Lung (tissue), 12 donors: ENCODE results near the gene TASP1. TPM values are rescaled to one million over a fixed set of nuclear protein-coding genes. Genes with fewer than 3 reads are reported as not detected.
A peak's percentile ranks its signal among the peaks of the same experiment; 100 is the strongest.

Experiments used
- ATAC-seq: fragments of 200-7000 bp; cut with Tn5 transposase; one replicate; pipeline ENCODE4 v1.9.1; 2020; ENCODE audit warnings: moderate number of reproducible peaks; ENCODE audit not compliant: insufficient read depth, low FRiP score
- DNase-seq, 3 donors: peaks; one replicate each; pipeline ENCODE4 v3.0.0-alpha.2; 2013 to 2017
- H3K27ac ChIP-seq, 2 donors: one replicate each; pipeline ENCODE4 v1.5.1; 2013; ENCODE audit warnings: mild to moderate bottlenecking in 2 of 2, moderate library complexity in 2 of 2, control low read depth in 1 of 2, inconsistent platforms in 1 of 2, low read depth in 1 of 2, low read length in 1 of 2
- H3K27me3 ChIP-seq, 3 donors: one replicate each; pipeline ENCODE4 v1.5.1; 2013; ENCODE audit warnings: low read length in 2 of 3; ENCODE audit not compliant: control insufficient read depth in 3 of 3, insufficient read depth in 3 of 3
- H3K36me3 ChIP-seq, 4 donors: one replicate each; pipeline ENCODE4 v1.5.1; 2013; ENCODE audit warnings: low read length in 4 of 4, mild to moderate bottlenecking in 1 of 4, moderate library complexity in 1 of 4; ENCODE audit not compliant: control insufficient read depth in 4 of 4, insufficient read depth in 4 of 4
- H3K4me1 ChIP-seq, 5 donors: one replicate each; pipeline ENCODE4 v1.5.1; 2013; ENCODE audit warnings: low read length in 5 of 5, mild to moderate bottlenecking in 2 of 5, moderate library complexity in 1 of 5; ENCODE audit not compliant: control insufficient read depth in 5 of 5, insufficient read depth in 5 of 5
- H3K4me3 ChIP-seq: one replicate; pipeline ENCODE4 v1.5.1; 2013; ENCODE audit warnings: mild to moderate bottlenecking, control low read depth, moderate library complexity
- H3K9ac ChIP-seq, 2 donors: one replicate each; pipeline ENCODE4 v1.5.1; 2013; ENCODE audit warnings: low read length in 2 of 2, control low read depth in 1 of 2; ENCODE audit not compliant: insufficient read depth in 1 of 2
- H3K9me3 ChIP-seq, 4 donors: one replicate each; pipeline ENCODE4 v1.5.1; 2013; ENCODE audit warnings: low read length in 3 of 4, mild to moderate bottlenecking in 1 of 4, moderate library complexity in 1 of 4; ENCODE audit not compliant: control insufficient read depth in 4 of 4, insufficient read depth in 3 of 4
- WGBS, 2 donors: extraction: QIAGEN DNeasy Blood & Tissue Kit; methylation state at CpG; one replicate each; pipeline ENCODE4 v1.1.7; 2013; 5-methylcytosine and 5-hydroxymethylcytosine counted together
- polyA plus RNA-seq, 2 donors: library from polyadenylated mRNA; stranded (reverse); fragments of 200-250 nt; gene quantifications; one replicate each; pipeline ENCODE4 v1.2.1, GENCODE V29; 2013
- total RNA-seq, 2 donors: library from RNA; depleted of rRNA in 1 of 2; stranded (reverse); fragments of >200 nt in 1 of 2; gene quantifications; one replicate each; pipeline ENCODE4 v1.2.1, GENCODE V29; 2014 to 2021
- TF ChIP-seq, protein P1 (sequence below): IDR thresholded peaks from 2 replicates; pipeline ENCODE4 v1.5.1; 2012; ENCODE audit warnings: mild to moderate bottlenecking; ENCODE audit errors: control extremely low read depth, extremely low read depth
- donor health status: control.
- donor health status: control.
- donor health status: Bipolar disorder and iron deficiency.
- donor health status: healthy.
- donor health status: DM: yes; HTN: yes; CAD: no.

TASP1 gene
- total and polyA plus RNA-seq, 4 donors: 5.0 to 26.5 (median 11.5) TPM

DNA sequence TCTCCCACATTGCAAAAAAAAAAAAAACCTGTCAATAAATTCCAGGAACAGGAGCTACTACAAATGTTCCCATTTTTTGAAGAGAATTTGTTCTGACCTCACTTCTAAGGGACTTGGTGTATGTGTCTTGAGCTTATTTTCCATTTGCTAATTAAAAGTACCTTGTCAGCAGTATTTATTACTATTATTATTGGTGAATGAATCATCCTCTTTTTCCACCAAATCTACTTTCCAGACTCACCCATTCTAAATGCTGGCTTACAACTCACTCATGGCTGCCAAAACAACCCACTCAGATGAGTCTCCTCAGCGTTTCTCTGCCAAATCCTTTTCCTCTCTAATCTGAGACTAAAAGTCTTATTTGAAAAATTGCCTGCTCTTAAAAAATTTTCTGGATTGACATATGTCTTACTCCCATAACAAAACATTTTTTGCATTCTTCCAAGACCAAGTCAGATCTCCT, 33.2 kb upstream of the TASP1 start:
- peak in 2 of 3 donors; percentile 48 to 58 for DNase-seq
- ATAC-seq: peak; percentile 44
- TF ChIP-seq, protein P1, sequence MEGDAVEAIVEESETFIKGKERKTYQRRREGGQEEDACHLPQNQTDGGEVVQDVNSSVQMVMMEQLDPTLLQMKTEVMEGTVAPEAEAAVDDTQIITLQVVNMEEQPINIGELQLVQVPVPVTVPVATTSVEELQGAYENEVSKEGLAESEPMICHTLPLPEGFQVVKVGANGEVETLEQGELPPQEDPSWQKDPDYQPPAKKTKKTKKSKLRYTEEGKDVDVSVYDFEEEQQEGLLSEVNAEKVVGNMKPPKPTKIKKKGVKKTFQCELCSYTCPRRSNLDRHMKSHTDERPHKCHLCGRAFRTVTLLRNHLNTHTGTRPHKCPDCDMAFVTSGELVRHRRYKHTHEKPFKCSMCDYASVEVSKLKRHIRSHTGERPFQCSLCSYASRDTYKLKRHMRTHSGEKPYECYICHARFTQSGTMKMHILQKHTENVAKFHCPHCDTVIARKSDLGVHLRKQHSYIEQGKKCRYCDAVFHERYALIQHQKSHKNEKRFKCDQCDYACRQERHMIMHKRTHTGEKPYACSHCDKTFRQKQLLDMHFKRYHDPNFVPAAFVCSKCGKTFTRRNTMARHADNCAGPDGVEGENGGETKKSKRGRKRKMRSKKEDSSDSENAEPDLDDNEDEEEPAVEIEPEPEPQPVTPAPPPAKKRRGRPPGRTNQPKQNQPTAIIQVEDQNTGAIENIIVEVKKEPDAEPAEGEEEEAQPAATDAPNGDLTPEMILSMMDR: no peak
- Histone ChIP-seq H3K27ac (no peak overlapping the region), H3K4me3 (no peak overlapping the region), H3K9me3 (no peaks in the 10 kb centered on the region), H3K36me3 (no peaks in the 10 kb centered on the region), H3K9ac (no peak overlapping the region), H3K4me1 (peaks cover 0 to 17% (median 0%) of the 10 kb centered on the region in 5 donors), H3K27me3 (no peaks in the 10 kb centered on the region)
- WGBS, 2 donors: 33 to 62% methylated on average over 1 of the region's 1 CpG

GRCh38 chr20:13671512-13671911, 32.8 kb upstream of the TASP1 start:
- ATAC-seq (no peak), DNase-seq (no peak)
- no peak overlapping the region for H3K4me3 ChIP-seq
- H3K4me1 ChIP-seq: peaks cover 0 to 13% (median 0%) of the 10 kb centered on the region in 5 donors
- H3K27ac ChIP-seq: no peak overlapping the region
- TF ChIP-seq, protein P1: no peak
- H3K9me3 ChIP-seq: no peaks in the 10 kb centered on the region
- H3K9ac ChIP-seq: no peak overlapping the region
- no peaks in the 10 kb centered on the region for H3K36me3 ChIP-seq
- H3K27me3 ChIP-seq: no peaks in the 10 kb centered on the region
- WGBS, 2 donors: 67 to 85% methylated on average over 2 of the region's 2 CpGs

GRCh38 chr20:13670160-13670559, 31.4 kb upstream of the TASP1 start:
- TF ChIP-seq, protein P1: no peak
- Histone ChIP-seq H3K36me3 (no peaks in the 10 kb centered on the region), H3K4me1 (peaks cover 0 to 12% (median 0%) of the 10 kb centered on the region in 5 donors), H3K27me3 (no peaks in the 10 kb centered on the region), H3K9me3 (peaks cover 0 to 3% (median 0%) of the 10 kb centered on the region in 4 donors), H3K4me3 (no peak overlapping the region), H3K9ac (no peak overlapping the region), H3K27ac (no peak overlapping the region)
- DNase-seq (no peak), ATAC-seq (no peak)
